Effector memory CD8-positive, alpha-beta T cell (primary cell): ENCODE measurements around the gene ANXA6.
A peak's percentile ranks its signal among the peaks of the same experiment; 100 is the strongest.

Experiments used
- ATAC-seq: fragments of 150-1000 bp; cut with Tn5 transposase; replicated peaks from 2 replicates; pipeline ENCODE4 v1.10.0; 2021; ENCODE audit warnings: mild to moderate bottlenecking, moderate library complexity
- DNase-seq, 3 experiments: peaks; one replicate each; pipeline ENCODE4 v3.0.0; 2021
- H3K27ac Mint-ChIP-seq, 2 donors: one replicate each; pipeline ENCODE4 v1.8.0; 2022; ENCODE audit warnings: mild to moderate bottlenecking in 2 of 2, mixed read lengths in 2 of 2, moderate library complexity in 2 of 2
- H3K27me3 Mint-ChIP-seq, 2 donors: one replicate each; pipeline ENCODE4 v1.8.0; 2022; ENCODE audit warnings: mixed read lengths in 2 of 2
- H3K36me3 Mint-ChIP-seq: one replicate; pipeline ENCODE4 v1.8.0; 2022; ENCODE audit warnings: mild to moderate bottlenecking, moderate library complexity, mixed read lengths; ENCODE audit not compliant: insufficient read depth
- H3K4me1 Mint-ChIP-seq, 2 donors: one replicate each; pipeline ENCODE4 v1.8.0; 2022; ENCODE audit warnings: low read depth in 2 of 2, mixed read lengths in 2 of 2
- H3K4me3 Mint-ChIP-seq, 2 donors: one replicate each; pipeline ENCODE4 v1.8.0; 2022; ENCODE audit warnings: mild to moderate bottlenecking in 2 of 2, mixed read lengths in 2 of 2, moderate library complexity in 2 of 2
- H3K9me3 Mint-ChIP-seq, 2 donors: one replicate each; pipeline ENCODE4 v1.8.0; 2022; ENCODE audit warnings: mixed read lengths in 2 of 2

ANXA6 gene

DNA sequence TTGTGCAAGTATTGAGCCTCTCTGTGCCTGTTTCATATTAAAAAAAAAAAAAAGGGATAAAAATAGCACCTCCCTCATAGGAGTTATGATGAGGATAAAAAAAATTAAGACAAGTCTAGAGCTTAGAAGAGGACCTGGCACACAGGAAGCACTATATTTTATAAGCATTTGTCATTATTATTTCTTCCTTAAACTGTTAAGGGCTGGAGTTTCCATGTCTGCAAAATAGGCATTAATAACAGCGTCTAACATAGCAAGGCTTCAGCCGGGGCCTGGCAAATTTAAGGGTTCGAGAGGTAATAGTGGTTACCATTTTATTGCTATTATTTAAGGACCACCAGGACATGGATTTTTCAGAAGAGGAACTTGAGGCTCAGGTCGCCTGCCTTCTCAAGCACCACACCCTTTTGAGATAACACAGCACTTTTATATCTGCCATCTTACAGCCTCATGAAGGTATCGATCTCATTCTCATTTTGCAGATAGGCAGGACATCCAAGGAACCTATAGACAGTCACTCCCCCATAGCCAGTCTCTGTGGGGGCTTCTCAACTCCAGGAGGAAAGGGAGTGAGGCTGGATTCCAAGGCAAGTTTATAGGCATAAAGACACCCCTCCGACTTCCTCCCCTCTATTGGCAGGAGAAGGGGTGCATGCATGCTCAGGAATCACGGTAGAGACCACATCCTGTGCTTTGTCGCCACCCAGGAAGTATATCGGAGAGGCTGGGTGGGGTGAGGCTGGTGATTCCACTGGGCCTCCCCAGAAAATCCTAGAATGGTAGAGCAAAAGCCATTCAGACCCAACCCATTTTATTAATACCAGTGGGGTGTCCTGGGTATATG lies 2.4 kb downstream of the ANXA6 start:
- Mint-ChIP-seq H3K4me3 (peak overlapping the region; percentile 95 to 96), H3K27me3 (no peaks in the 10 kb centered on the region), H3K36me3 (peaks cover 34% of the 10 kb centered on the region), H3K27ac (peak overlapping the region; percentile 95), H3K9me3 (no peaks in the 10 kb centered on the region), H3K4me1 (peaks cover 71 to 75% of the 10 kb centered on the region in 2 donors)
- ATAC-seq (peak; percentile 53), DNase-seq (peak; percentile 36 to 53 (median 49))

DNA sequence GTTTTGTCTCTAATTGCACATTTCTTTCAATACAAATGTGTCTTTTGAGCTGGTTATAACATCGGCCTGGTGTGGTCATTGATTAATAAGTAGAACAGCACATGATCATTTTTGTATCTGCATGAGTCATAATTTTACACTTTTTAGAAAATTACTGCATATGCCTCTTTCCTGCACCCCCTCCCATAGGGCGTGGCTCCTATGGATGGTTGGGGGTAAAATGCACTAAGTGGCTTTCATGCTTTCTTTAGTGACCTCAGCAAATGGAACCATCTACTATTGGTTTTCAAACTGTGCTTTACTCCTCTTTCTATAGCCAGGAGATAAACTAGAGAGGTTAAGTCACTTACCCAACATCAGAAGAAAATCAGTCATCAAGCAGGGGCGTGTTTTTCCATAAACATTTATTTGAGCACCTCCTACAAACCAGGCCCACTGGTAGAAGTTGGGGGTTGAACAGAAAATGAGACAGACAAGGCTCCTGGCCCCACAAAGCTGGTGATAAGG lies 3.8 kb downstream of the ANXA6 start:
- peaks cover 79 to 85% of the 10 kb centered on the region in 2 donors for H3K4me1 Mint-ChIP-seq
- H3K27me3 Mint-ChIP-seq: no peaks in the 10 kb centered on the region
- no peaks in the 10 kb centered on the region for H3K9me3 Mint-ChIP-seq
- H3K27ac Mint-ChIP-seq: peak overlapping the region; percentile 95
- peak overlapping the region; percentile 95 to 96 for H3K4me3 Mint-ChIP-seq
- H3K36me3 Mint-ChIP-seq: peaks cover 39% of the 10 kb centered on the region
- ATAC-seq (no peak), DNase-seq (no peak)

DNA sequence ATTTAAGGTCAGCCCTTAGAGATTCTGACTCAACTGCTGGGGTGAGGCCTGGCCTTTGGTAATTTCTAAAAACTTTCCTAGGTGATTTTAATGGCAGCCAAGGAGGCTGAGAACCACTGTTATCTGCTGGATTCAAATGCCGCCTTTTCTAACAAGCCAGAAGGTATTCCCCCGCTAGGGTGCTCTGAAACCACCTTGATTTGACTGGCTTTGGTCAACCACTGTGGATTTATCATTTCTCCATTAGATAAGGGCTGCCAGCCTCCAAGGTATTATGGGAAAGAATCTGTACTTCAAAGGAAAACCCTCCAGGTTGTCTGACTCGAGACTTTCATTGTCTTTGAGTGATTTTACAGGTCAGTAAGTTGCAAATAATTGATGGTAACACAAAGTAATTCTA lies 4.3 kb downstream of the ANXA6 start:
- Mint-ChIP-seq H3K36me3 (peaks cover 44% of the 10 kb centered on the region), H3K27ac (peak overlapping the region; percentile 95), H3K4me3 (peak overlapping the region; percentile 83 to 96), H3K27me3 (no peaks in the 10 kb centered on the region), H3K4me1 (peaks cover 80 to 85% of the 10 kb centered on the region in 2 donors), H3K9me3 (no peaks in the 10 kb centered on the region)
- no peak for ATAC-seq
- DNase-seq: no peak

DNA sequence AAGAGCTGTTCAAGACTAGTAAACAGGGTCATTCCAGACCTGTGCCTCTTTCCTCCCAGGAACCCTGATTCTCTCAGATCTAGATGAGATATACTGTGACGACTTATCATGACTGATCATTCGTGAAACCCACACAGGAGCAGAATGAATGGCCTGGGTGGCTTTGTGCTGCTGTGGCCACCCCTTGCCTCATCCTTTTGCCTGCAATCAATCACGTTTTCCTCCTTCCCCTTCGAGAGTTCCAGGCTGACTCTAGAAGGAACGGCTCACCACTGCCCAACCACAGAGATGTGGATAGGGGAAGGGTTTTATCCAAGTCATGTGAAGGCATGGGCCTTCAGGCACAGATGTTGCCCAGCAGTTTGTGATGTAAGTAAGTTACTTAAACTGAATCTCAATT lies 5.8 kb downstream of the ANXA6 start:
- Mint-ChIP-seq H3K4me3 (peak overlapping the region; percentile 83 to 96), H3K9me3 (no peaks in the 10 kb centered on the region), H3K27me3 (no peaks in the 10 kb centered on the region), H3K4me1 (peaks cover 89 to 94% of the 10 kb centered on the region in 2 donors), H3K36me3 (peaks cover 49% of the 10 kb centered on the region), H3K27ac (peak overlapping the region; percentile 95)
- ATAC-seq (no peak), DNase-seq (no peak)

DNA sequence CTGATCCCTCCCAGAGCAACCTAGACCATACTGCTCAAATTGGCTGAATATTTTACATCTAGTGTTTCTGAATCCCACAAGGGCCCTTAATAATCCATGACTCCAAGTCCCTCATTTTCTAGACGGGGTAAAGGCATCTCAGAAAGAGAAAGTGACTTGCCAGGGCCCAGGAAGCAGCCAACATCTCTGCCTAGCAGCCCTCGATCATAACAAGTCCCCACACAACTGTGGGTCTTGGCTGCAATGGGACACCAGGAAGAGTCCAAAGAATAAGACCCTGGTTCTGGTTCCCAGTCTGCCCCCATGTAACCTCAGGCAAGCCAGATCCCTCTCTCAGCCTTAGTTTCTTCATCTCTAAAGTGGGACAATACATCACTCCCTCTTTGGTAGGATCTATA lies 6.3 kb downstream of the ANXA6 start:
- Mint-ChIP-seq H3K4me3 (peak overlapping the region; percentile 83 to 96), H3K9me3 (no peaks in the 10 kb centered on the region), H3K4me1 (peaks cover 89 to 97% of the 10 kb centered on the region in 2 donors), H3K27ac (peak overlapping the region; percentile 95), H3K27me3 (no peaks in the 10 kb centered on the region), H3K36me3 (peaks cover 49% of the 10 kb centered on the region)
- ATAC-seq (no peak), DNase-seq (no peak)

DNA sequence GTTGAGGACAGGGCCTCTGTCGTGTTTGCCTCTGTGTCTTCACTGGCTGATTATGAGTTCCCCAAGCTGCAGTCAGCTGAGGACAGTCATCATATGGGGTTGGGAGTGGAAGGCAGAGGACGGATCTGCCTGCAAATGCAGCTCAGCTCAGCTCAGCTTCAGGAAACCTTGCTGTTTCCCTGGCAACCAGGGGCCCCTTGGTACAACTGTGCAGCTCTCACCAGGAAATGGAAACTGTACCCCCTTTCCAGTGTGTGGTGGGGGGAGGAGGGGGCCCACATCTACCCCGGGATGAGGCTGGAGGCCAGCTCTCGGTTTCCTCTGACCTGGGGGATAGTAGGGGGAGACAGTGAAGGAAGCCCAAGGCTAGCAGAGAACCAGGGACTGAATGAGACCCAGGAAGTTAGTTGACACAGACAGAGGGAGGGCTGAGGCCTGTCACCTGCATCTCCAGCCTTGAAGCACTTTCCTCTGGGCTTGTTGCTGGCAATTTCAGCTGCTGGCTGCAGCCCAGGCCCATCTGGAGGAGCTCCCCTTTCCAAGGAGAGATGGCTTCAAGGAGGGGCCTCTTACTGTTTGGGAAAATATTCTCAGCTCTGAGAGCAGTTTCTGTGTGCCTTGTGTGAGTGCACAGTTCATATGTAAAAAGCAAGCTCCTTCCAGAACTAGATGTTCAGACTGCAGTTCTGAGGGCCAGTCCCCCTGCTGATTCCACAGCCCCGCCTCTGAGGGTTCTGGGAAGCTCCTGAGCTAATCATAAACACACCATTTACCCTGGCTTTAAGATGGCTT lies 6.9 kb downstream of the ANXA6 start:
- Mint-ChIP-seq H3K4me3 (peak overlapping the region; percentile 83 to 96), H3K27ac (peak overlapping the region; percentile 95), H3K27me3 (no peaks in the 10 kb centered on the region), H3K36me3 (peaks cover 49% of the 10 kb centered on the region), H3K9me3 (no peaks in the 10 kb centered on the region), H3K4me1 (peaks cover 89 to 97% of the 10 kb centered on the region in 2 donors)
- DNase-seq: peak; percentile 64 to 66 (median 65)
- ATAC-seq: peak; percentile 84

DNA sequence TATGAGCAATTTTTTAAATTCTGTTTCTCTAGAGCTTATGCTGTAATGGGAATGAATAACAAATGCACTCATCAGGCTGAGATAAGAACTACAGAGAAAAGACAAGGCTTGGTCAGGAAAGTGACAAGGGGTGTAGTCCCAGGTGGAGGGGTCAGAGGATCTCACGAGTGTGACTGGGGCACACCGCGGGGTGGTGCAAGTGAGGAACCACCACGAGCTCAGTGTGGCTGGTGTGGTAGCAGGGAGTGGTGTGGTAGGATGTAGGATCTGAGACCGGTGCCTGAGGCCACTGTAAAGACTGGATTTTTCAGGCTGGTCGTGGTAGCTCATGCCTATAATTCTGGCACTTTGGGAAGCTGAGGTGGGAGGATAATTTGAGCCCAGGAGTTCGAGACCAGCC lies 9.0 kb downstream of the ANXA6 start:
- peaks cover 50% of the 10 kb centered on the region for H3K36me3 Mint-ChIP-seq

DNA sequence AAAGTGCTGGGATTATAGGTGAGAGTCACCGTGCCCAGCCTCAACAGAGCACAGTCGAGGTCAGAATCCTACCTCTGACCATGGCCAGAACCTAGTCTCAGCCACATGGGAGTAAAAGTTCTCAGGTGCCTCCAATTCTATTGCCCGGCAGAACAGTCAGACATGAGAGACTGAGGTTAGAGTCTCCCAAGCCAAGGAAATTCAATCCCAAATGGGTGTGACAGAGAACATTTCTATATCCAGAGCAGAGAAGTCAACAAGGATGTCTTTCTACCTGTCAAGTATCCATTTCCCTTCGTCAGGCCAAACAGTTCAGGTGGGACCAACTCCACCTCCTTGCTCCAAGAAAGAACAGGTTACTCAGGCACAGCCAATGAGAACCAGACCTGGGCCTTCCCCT lies 10.5 kb downstream of the ANXA6 start:
- peak overlapping the region; percentile 83 to 96 for H3K4me3 Mint-ChIP-seq
- ATAC-seq (no peak), DNase-seq (no peak)
- H3K4me1 Mint-ChIP-seq: peaks cover 89 to 96% of the 10 kb centered on the region in 2 donors
- H3K27ac Mint-ChIP-seq: peak overlapping the region; percentile 95
- no peaks in the 10 kb centered on the region for H3K27me3 Mint-ChIP-seq
- peaks cover 55% of the 10 kb centered on the region for H3K36me3 Mint-ChIP-seq
- H3K9me3 Mint-ChIP-seq: no peaks in the 10 kb centered on the region

More for the DNA sequence above, 9.0 kb downstream of the ANXA6 start:
- H3K4me3 Mint-ChIP-seq: peak overlapping the region; percentile 83 to 96
- peak overlapping the region; percentile 95 for H3K27ac Mint-ChIP-seq
- peak; percentile 35 for ATAC-seq
- H3K4me1 Mint-ChIP-seq: peaks cover 89 to 96% of the 10 kb centered on the region in 2 donors
- no peaks in the 10 kb centered on the region for H3K27me3 Mint-ChIP-seq
- H3K9me3 Mint-ChIP-seq: no peaks in the 10 kb centered on the region
- peak in 1 of 3 experiments; percentile 30 for DNase-seq

DNA sequence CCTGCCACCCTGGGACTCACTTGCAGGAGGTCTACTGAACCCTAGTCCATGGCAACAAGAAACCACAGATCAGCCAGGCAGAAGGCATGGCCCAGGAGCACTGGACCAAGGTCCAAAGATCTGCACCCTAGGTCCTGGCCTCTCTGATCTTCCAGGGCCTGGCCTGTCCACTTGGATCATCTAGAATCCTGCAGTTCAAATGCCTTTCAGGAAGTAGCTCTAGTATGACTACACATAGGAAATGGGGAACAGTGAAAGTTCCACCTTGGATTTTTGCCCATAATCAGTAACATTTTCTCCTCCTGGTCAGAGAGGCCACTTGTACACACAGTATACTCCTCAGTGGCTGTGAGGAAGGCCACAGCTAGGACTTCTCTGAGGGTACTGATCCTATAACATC lies 11.5 kb downstream of the ANXA6 start:
- no peak for DNase-seq
- Mint-ChIP-seq H3K4me3 (peak overlapping the region; percentile 66 to 83), H3K9me3 (no peaks in the 10 kb centered on the region), H3K27ac (peak overlapping the region; percentile 95 to 96), H3K4me1 (peaks cover 89 to 96% of the 10 kb centered on the region in 2 donors), H3K27me3 (no peaks in the 10 kb centered on the region), H3K36me3 (peaks cover 56% of the 10 kb centered on the region)
- ATAC-seq: no peak

DNA sequence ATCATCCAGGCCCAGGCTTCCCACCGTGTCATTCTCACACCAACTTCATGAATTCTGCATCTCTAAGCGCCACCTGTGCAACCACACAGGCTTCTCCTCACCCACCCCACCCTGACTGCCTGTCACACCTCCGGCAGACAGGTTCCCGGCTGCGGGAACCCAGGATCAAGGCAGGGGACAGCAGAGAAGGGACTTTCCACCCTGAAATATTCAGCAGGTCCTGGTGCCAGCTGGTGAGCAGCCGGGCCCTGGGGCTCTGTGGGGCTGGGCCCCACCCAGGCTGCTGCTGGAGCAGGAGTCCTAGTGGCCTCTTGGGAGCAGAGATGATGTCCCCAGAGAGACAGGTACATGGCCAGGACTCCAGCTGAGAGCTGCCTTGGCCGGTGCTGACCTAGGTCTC lies 12.7 kb downstream of the ANXA6 start:
- H3K27me3 Mint-ChIP-seq: no peaks in the 10 kb centered on the region
- DNase-seq (no peak), ATAC-seq (no peak)
- H3K27ac Mint-ChIP-seq: peak overlapping the region; percentile 90 to 96
- peaks cover 88 to 90% of the 10 kb centered on the region in 2 donors for H3K4me1 Mint-ChIP-seq
- no peaks in the 10 kb centered on the region for H3K9me3 Mint-ChIP-seq
- peak overlapping the region; percentile 66 to 83 for H3K4me3 Mint-ChIP-seq
- H3K36me3 Mint-ChIP-seq: peaks cover 57% of the 10 kb centered on the region

DNA sequence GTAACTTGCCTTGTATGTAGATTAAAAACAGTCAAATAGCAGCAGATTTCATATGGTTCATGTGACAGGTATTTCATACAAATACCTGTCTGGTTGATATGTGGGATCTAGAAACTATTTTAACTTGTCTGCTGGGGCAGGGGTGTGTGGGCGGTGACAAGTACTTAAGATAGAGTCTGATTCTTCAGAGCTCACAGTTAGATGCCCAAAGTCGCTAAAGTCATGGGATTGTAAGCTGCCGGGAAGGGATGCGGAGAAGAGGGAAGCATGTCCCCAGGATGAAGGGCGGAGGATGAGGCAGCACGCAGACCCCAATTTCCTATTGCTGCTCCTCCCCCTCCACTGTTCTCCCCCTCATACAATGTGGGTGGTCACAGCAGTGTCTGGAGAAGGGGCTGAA lies 13.3 kb downstream of the ANXA6 start:
- Mint-ChIP-seq H3K4me3 (peak overlapping the region; percentile 66 to 83), H3K4me1 (peaks cover 89 to 90% of the 10 kb centered on the region in 2 donors), H3K9me3 (no peaks in the 10 kb centered on the region), H3K27me3 (no peaks in the 10 kb centered on the region), H3K36me3 (peaks cover 61% of the 10 kb centered on the region), H3K27ac (peak overlapping the region; percentile 90 to 96)
- ATAC-seq: no peak
- DNase-seq: no peak

DNA sequence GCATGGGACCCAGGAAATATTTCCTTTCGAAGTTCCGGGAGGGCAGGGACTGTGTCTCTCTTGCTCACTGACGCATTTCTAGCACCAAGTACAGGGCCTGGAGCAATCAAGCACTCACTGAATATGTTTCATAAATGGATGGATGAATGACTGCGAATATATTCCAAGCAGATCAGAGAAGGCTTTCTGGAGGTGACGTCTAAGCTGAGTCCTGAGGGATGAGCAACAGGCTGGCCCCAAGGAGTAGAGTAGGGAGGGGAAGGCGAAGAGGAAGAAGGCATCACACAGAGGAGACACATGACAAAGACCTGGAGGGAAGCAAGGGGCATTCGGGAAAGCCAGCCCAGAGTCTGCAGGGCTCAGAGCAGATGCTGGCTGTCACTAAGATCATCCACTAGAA lies 13.9 kb downstream of the ANXA6 start:
- Mint-ChIP-seq H3K4me3 (peak overlapping the region; percentile 66 to 84), H3K36me3 (peaks cover 61% of the 10 kb centered on the region), H3K9me3 (no peaks in the 10 kb centered on the region), H3K27me3 (no peaks in the 10 kb centered on the region), H3K27ac (peak overlapping the region; percentile 90 to 96), H3K4me1 (peaks cover 90% of the 10 kb centered on the region in 2 donors)
- DNase-seq (no peak), ATAC-seq (no peak)

DNA sequence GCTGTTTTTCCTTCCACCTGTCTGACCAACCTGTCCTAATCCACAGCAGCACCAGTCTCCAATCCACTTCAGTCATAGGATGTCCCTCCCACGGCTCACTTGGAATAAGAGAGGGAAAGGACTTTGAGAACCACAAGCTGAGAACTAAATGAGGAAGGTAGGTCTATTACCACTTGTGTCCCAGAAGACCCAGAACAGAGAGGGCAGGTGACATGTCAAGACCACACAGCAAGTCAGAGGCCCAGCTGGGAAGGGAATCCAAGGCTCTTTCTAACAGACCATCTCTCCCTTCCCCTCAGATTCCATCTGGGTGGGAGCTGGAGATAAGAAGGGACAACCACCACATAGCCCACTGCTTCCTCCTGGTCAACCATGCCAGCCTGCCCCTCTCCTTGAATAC lies 14.6 kb downstream of the ANXA6 start:
- no peak for DNase-seq
- H3K4me1 Mint-ChIP-seq: peaks cover 90% of the 10 kb centered on the region in 2 donors
- peak overlapping the region; percentile 90 to 96 for H3K27ac Mint-ChIP-seq
- H3K36me3 Mint-ChIP-seq: peaks cover 64% of the 10 kb centered on the region
- H3K9me3 Mint-ChIP-seq: no peaks in the 10 kb centered on the region
- ATAC-seq: no peak
- H3K27me3 Mint-ChIP-seq: no peaks in the 10 kb centered on the region
- H3K4me3 Mint-ChIP-seq: peak overlapping the region; percentile 66 to 84
